LNCaP clone FGC (cell line): ENCODE data around the gene MRPS9.

ENCODE experiments used
- DNase-seq: peaks from one replicate; pipeline ENCODE4 v3.0.0-alpha.2; 2011; ENCODE audit warnings: low read depth
- H3K4me3 ChIP-seq: 2 replicates; pipeline ENCODE4 v1.5.1; 2011; ENCODE audit warnings: mild to moderate bottlenecking, low read depth, low read length, control low read depth
- TF ChIP-seq, protein P1 (sequence below): IDR thresholded peaks from 2 replicates; pipeline ENCODE4 v1.5.1; 2012; ENCODE audit warnings: mild to moderate bottlenecking; ENCODE audit not compliant: control insufficient read depth, insufficient read depth; ENCODE audit errors: extremely low read depth

The MRPS9 gene

DNA sequence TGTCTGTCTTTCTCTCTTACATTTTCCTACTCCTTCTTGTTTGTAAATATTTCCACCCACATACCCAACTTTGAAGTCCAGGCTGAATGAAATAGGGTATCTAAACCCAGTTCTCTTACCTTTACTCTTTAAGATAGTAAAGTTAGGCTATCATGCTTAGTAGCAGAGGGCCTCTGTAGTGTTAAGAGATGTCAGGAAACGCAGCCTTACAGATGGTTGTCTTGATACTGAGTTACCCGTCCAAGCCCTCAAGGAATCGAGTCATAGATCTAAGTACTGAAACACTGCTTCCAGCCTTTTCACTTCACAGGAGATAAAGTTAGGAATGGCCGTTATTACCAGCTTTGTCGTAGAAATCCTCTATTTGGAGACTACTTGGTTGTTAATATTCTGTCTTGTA, 24.3 kb downstream of the MRPS9 start:
- no peak overlapping the region for H3K4me3 ChIP-seq
- TF ChIP-seq, protein P1, sequence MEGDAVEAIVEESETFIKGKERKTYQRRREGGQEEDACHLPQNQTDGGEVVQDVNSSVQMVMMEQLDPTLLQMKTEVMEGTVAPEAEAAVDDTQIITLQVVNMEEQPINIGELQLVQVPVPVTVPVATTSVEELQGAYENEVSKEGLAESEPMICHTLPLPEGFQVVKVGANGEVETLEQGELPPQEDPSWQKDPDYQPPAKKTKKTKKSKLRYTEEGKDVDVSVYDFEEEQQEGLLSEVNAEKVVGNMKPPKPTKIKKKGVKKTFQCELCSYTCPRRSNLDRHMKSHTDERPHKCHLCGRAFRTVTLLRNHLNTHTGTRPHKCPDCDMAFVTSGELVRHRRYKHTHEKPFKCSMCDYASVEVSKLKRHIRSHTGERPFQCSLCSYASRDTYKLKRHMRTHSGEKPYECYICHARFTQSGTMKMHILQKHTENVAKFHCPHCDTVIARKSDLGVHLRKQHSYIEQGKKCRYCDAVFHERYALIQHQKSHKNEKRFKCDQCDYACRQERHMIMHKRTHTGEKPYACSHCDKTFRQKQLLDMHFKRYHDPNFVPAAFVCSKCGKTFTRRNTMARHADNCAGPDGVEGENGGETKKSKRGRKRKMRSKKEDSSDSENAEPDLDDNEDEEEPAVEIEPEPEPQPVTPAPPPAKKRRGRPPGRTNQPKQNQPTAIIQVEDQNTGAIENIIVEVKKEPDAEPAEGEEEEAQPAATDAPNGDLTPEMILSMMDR = no peak
- no peak for DNase-seq

DNA sequence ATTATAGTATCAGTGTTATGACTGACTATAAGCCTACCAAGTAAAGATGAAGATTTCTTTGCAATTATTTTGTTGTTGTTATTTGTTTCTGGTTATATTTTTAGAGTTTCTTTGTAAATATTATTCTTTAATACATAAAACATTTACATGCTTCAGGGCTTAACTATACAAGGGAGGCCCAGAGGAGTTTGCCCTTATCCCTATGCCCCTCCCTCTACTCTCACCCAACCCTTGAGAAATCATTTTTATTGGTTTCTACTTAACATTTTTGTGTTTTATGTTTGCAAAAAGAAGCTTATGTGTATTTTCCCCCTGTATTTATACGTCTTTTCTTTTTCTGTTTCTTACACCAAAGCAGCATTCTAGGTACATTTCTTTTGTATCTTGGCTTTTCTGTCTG, 30.5 kb downstream of the MRPS9 start:
- TF ChIP-seq, protein P1 = no peak
- no peak overlapping the region for H3K4me3 ChIP-seq
- DNase-seq = no peak

DNA sequence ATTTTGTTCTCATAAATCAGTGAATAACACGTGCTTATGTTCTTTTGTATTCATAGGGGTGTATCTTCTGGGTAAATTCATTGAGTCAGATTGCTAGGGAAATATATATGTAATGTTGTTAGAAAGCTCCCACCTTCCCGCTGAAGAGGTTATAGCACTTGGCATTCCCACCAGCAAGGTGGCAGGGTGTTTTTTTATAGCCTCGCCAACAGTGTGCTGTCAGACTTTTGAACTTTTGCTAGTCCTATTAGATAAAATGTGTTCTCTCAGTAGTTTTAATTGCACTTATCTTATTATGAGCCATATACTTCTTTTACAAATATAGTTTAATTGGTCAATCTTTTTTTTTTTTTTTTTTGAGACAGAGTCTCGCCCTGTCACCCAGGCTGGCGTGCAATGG, 31.0 kb downstream of the MRPS9 start:
- no peak for DNase-seq
- TF ChIP-seq, protein P1 = no peak
- H3K4me3 ChIP-seq = no peak overlapping the region

DNA sequence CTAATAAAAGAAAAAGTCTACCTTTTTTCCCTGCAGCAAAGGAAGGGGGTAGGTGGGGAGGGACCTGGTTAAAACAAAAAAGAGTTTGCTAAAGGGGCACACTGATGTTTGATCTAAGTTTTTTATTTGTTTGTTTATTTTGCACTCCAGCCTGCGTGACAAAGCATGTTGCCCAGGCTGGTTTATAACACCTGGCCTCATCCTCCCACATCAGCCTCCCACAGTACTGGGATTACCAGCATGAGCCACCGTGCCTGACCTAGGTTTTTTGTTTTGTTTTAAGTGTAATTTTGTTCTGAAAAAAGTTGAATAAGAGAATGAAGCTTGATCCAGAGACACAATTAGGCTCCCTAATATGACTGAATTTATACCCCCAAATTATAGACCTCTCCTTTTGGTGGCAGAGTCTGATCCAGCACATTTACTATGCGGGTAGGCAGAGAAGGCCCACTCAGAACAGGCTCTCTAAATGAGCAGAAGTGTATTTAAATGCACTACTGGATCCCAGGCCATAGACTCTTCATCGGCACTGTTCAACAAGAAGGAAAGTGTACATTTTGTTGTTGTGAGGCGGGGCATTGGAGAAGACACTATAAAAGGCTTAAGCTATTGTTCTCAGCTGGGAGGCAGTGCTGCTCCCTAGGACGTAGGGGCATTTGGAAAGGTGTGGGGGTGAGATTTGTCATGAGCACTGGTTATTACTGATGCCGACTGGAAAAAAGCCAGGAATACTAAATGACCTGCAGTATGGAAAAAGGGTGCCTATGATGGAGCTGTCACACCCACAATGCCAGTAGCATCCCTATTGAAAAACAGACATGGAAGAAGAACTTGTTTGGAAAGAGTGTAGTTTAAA, 32.4 kb downstream of the MRPS9 start:
- DNase-seq = no peak
- no peak overlapping the region for H3K4me3 ChIP-seq
- TF ChIP-seq, protein P1 = no peak

DNA sequence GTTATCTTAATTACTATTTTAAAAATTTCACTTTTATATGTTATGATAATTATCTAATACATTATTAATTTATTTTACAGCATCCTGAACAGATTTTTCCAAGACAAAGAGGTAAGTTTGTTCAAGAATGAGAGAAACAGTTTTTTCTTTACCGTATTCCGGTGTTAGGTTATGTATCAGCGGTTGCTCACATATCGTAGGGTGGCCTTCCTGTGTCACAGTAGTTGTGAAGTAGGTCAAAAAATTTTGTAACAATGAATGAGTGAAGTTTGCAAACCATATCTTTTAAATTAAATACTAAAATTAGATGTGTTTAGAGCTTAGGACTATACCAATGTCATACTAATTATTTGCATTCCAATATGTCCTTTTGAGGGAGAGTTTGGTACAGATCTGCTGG, 33.5 kb downstream of the MRPS9 start:
- DNase-seq = no peak
- no peak overlapping the region for H3K4me3 ChIP-seq
- TF ChIP-seq, protein P1 = no peak

DNA sequence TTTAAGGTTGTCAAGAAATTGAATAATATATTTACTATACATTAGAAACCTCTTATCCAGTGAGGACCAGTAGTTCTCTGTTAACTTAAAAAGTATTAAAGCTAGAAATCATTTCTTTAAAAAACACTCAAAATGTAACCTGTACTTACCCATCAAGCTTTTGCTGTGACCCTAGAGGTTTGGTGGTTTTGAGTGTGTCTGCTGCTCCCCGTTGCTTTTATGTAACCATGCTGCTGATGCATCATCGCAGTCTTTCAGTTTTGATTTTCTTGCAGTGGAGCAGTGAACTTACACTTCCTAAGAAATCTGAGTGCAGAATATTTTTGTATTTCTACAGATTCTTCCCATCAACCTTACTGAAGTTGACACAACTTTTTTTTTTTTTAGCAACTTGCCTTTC, 34.2 kb downstream of the MRPS9 start:
- DNase-seq = no peak
- no peak overlapping the region for H3K4me3 ChIP-seq
- TF ChIP-seq, protein P1 = no peak

DNA sequence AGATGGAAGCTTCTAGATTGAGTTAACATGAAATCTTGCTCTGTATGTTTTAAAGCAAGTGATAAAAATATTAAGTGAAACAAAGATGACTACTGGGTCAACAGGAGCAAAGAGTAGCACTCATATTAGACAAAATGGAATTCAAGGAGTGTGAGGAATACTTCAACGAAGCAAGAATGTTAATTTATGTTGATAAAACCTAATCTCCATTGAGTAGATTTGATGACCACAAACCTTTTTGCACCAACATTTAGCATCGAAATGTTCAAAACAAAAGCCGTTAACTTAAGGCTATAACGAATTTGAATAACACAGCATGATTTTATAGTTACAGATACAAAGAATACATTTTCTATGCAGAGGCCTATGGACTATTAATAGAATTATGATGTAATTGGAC, 35.7 kb downstream of the MRPS9 start:
- no peak overlapping the region for H3K4me3 ChIP-seq
- no peak for DNase-seq
- TF ChIP-seq, protein P1 = no peak
